OCI-LY3 (cell line): ENCODE results near the gene P2RX1.

Experiments used
- CTCF ChIP-seq: fragments of 200-600, 300-600 bp; sonication (generic); IDR thresholded peaks from 2 replicates; pipeline ENCODE4 v1.5.1; 2014; ENCODE audit warnings: antibody characterized with exemption, low read length, low read depth
- EZH2phosphoT487 ChIP-seq: fragments of 200-600 bp; shearing (Covaris generic); IDR thresholded peaks from 2 replicates; pipeline ENCODE4 v1.6.1; 2018; ENCODE audit warnings: antibody characterized with exemption, mixed run types, low read depth

GRCh38 chr17:3904501-3904900, 11.8 kb downstream of the P2RX1 start:
- no peak for TF ChIP-seq CTCF
- no peak for TF ChIP-seq EZH2phosphoT487
